H1 (cell line): ENCODE results near the gene CIDEA. TPM values are rescaled to one million over a fixed set of nuclear protein-coding genes. Genes with fewer than 3 reads are reported as not detected.

Experiments used
- ASH2L ChIP-seq: fragments of 200-600, 300-600 bp; sonication (generic); IDR thresholded peaks from one replicate; pipeline ENCODE4 v1.7.1; 2017; ENCODE audit warnings: low read length
- HDAC2 ChIP-seq, 2 experiments: fragments of 300-600 bp in 1 of 2; sonication (generic) in 1 of 2; IDR thresholded peaks; 2 replicates each; pipeline ENCODE4 v1.6.1; 2011 to 2012; ENCODE audit warnings: low read depth in 2 of 2, low read length in 2 of 2, mild to moderate bottlenecking in 2 of 2, moderate library complexity in 2 of 2, borderline replicate concordance in 1 of 2, inconsistent platforms in 1 of 2
- MAFK ChIP-seq: IDR thresholded peaks from 2 replicates; pipeline ENCODE4 v1.6.1; 2012; ENCODE audit warnings: low read depth, mild to moderate bottlenecking, improper control_type of control experiment, low read length
- POLR2A ChIP-seq, 2 experiments: IDR thresholded peaks; 1 replicate in 1 of 2; 2 replicates in 1 of 2; pipeline ENCODE4 v1.6.1; 2011; ENCODE audit warnings: low read depth in 2 of 2, low read length in 2 of 2, mild to moderate bottlenecking in 2 of 2; ENCODE audit errors: control extremely low read depth in 1 of 2
- POLR2AphosphoS5 ChIP-seq: IDR thresholded peaks from 2 replicates; pipeline ENCODE4 v1.6.1; 2011; ENCODE audit warnings: low read depth, low read length
- POU5F1 ChIP-seq: IDR thresholded peaks from 2 replicates; pipeline ENCODE4 v1.6.1; 2011; ENCODE audit warnings: low read depth, mild to moderate bottlenecking, low read length, moderate library complexity
- RBBP5 ChIP-seq: IDR thresholded peaks from 2 replicates; pipeline ENCODE4 v1.7.1; 2012; ENCODE audit warnings: low read depth, mild to moderate bottlenecking, inconsistent platforms, low read length, moderate library complexity, borderline replicate concordance
- SIN3A ChIP-seq, 2 experiments: IDR thresholded peaks in 1 of 2; conservative IDR thresholded peaks in 1 of 2; 2 replicates each; pipeline ENCODE4 v1.6.1; 2011 to 2012; ENCODE audit warnings: low read length in 2 of 2, improper control_type of control experiment in 1 of 2, low read depth in 1 of 2, mild to moderate bottlenecking in 1 of 2
- TCF12 ChIP-seq: IDR thresholded peaks from 2 replicates; pipeline ENCODE4 v1.6.1; 2011; ENCODE audit warnings: low read depth, mild to moderate bottlenecking, low read length
- polyA plus RNA-seq, 7 experiments: library from polyadenylated mRNA; depleted of rRNA in 3 of 7; stranded (reverse) in 5 of 7; unstranded in 2 of 7; fragments of >200 nt in 5 of 7; fragments of 200-250 nt in 2 of 7; gene quantifications; 1 replicate in 5 of 7; 2 replicates in 1 of 7; 4 replicates in 1 of 7; pipeline versions ENCODE4 v1.2.1 to v1.2.3, GENCODE V29; 2011 to 2013; ENCODE audit warnings: missing spikeins in 2 of 7, mixed read lengths in 2 of 7
- total RNA-seq: library from RNA; stranded (reverse); fragmentation: NEBNext Ultra II Directional; extraction: Animal tissue kit (Norgen Biotek cat#: 25700); gene quantifications from 2 replicates; pipeline ENCODE4 v1.2.1, GENCODE V29; 2021
- TF ChIP-seq, protein P1 (sequence below): fragments of 300-600 bp; sonication (generic); IDR thresholded peaks from 2 replicates; pipeline ENCODE4 v1.7.1; 2012; ENCODE audit warnings: low read length, moderate library complexity, mild to moderate bottlenecking, inconsistent platforms; ENCODE audit not compliant: insufficient replicate concordance

The CIDEA gene
- total and polyA plus RNA-seq, 2 of the 8 experiments (the other 6 are each of a cell fraction or from before 2014, with no cell fraction given): not detected

DNA sequence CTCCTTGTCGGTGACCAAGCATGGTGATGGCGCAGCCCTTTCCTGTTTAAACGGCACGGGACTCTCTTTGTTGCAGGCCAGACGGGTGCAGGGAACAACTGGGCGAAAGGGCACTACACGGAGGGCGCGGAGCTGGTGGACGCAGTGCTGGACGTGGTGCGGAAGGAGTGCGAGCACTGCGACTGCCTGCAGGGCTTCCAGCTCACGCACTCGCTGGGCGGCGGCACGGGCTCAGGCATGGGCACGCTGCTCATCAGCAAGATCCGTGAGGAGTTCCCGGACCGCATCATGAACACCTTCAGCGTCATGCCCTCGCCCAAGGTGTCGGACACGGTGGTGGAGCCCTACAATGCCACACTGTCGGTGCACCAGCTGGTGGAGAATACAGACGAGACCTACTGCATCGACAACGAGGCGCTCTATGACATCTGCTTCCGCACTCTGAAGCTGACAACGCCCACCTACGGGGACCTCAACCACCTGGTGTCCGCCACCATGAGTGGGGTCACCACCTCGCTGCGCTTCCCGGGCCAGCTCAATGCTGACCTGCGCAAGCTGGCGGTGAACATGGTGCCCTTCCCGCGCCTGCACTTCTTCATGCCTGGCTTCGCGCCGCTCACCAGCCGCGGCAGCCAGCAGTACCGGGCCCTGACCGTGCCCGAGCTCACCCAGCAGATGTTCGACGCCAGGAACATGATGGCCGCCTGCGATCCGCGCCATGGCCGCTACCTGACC lies 71.0 kb downstream of the CIDEA start (continued):
- TF ChIP-seq, protein P1, sequence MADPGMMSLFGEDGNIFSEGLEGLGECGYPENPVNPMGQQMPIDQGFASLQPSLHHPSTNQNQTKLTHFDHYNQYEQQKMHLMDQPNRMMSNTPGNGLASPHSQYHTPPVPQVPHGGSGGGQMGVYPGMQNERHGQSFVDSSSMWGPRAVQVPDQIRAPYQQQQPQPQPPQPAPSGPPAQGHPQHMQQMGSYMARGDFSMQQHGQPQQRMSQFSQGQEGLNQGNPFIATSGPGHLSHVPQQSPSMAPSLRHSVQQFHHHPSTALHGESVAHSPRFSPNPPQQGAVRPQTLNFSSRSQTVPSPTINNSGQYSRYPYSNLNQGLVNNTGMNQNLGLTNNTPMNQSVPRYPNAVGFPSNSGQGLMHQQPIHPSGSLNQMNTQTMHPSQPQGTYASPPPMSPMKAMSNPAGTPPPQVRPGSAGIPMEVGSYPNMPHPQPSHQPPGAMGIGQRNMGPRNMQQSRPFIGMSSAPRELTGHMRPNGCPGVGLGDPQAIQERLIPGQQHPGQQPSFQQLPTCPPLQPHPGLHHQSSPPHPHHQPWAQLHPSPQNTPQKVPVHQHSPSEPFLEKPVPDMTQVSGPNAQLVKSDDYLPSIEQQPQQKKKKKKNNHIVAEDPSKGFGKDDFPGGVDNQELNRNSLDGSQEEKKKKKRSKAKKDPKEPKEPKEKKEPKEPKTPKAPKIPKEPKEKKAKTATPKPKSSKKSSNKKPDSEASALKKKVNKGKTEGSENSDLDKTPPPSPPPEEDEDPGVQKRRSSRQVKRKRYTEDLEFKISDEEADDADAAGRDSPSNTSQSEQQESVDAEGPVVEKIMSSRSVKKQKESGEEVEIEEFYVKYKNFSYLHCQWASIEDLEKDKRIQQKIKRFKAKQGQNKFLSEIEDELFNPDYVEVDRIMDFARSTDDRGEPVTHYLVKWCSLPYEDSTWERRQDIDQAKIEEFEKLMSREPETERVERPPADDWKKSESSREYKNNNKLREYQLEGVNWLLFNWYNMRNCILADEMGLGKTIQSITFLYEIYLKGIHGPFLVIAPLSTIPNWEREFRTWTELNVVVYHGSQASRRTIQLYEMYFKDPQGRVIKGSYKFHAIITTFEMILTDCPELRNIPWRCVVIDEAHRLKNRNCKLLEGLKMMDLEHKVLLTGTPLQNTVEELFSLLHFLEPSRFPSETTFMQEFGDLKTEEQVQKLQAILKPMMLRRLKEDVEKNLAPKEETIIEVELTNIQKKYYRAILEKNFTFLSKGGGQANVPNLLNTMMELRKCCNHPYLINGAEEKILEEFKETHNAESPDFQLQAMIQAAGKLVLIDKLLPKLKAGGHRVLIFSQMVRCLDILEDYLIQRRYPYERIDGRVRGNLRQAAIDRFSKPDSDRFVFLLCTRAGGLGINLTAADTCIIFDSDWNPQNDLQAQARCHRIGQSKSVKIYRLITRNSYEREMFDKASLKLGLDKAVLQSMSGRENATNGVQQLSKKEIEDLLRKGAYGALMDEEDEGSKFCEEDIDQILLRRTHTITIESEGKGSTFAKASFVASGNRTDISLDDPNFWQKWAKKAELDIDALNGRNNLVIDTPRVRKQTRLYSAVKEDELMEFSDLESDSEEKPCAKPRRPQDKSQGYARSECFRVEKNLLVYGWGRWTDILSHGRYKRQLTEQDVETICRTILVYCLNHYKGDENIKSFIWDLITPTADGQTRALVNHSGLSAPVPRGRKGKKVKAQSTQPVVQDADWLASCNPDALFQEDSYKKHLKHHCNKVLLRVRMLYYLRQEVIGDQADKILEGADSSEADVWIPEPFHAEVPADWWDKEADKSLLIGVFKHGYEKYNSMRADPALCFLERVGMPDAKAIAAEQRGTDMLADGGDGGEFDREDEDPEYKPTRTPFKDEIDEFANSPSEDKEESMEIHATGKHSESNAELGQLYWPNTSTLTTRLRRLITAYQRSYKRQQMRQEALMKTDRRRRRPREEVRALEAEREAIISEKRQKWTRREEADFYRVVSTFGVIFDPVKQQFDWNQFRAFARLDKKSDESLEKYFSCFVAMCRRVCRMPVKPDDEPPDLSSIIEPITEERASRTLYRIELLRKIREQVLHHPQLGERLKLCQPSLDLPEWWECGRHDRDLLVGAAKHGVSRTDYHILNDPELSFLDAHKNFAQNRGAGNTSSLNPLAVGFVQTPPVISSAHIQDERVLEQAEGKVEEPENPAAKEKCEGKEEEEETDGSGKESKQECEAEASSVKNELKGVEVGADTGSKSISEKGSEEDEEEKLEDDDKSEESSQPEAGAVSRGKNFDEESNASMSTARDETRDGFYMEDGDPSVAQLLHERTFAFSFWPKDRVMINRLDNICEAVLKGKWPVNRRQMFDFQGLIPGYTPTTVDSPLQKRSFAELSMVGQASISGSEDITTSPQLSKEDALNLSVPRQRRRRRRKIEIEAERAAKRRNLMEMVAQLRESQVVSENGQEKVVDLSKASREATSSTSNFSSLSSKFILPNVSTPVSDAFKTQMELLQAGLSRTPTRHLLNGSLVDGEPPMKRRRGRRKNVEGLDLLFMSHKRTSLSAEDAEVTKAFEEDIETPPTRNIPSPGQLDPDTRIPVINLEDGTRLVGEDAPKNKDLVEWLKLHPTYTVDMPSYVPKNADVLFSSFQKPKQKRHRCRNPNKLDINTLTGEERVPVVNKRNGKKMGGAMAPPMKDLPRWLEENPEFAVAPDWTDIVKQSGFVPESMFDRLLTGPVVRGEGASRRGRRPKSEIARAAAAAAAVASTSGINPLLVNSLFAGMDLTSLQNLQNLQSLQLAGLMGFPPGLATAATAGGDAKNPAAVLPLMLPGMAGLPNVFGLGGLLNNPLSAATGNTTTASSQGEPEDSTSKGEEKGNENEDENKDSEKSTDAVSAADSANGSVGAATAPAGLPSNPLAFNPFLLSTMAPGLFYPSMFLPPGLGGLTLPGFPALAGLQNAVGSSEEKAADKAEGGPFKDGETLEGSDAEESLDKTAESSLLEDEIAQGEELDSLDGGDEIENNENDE: no peak
- TF ChIP-seq POLR2AphosphoS5 (no peak; the same call in 1 of the 2 replicates), MAFK (no peak), TCF12 (no peak), ASH2L (no peak), POLR2A (IDR thresholded peaks at IDR 0.05; ENCODE audit: control extremely low read depth in 1 of 2, low read depth in 2 of 2, low read length in 2 of 2) (no peak), RBBP5 (no peak), SIN3A (conservative IDR thresholded peaks at IDR 0.05 in 1 of 2, IDR thresholded peaks at IDR 0.05 in 1 of 2; ENCODE audit: low read depth in 1 of 2, low read length in 2 of 2) (no peak), HDAC2 (IDR thresholded peaks at IDR 0.05; ENCODE audit: borderline replicate concordance in 1 of 2, low read depth in 2 of 2, low read length in 2 of 2) (no peak), POU5F1 (no peak)
